Measurements from ENCODE around the gene MTPN. TPM values are rescaled to one million over a fixed set of nuclear protein-coding genes. Genes with fewer than 3 reads are reported as not detected.
A peak's percentile ranks its signal among the peaks of the same experiment; 100 is the strongest.

The MTPN gene
- total RNA-seq: 114 and 117 TPM in 2 replicates
- long read RNA-seq, transcript MTPN-201 (4 exons, 3,738 nt): major isoform, 8 of 8 reads
- long read RNA-seq, partial matches to known transcripts: 0 of 8 reads
- long read RNA-seq, other reads (novel, unspliced or antisense): 0 of 8 reads

- no peaks in the 10 kb centered on the region for H3K36me3 Mint-ChIP-seq (ENCODE audit: low read depth)
- H3K27ac Mint-ChIP-seq (ENCODE audit: unreplicated experiment): peak within 1 kb of the TSS; percentile 94
- peaks cover 2% of the 10 kb centered on the region for H3K27me3 Mint-ChIP-seq (ENCODE audit: low read depth)
- peaks cover 27% of the 10 kb centered on the region for H3K4me1 Mint-ChIP-seq
- TF ChIP-seq CTCF (conservative IDR thresholded peaks at IDR 0.05): no peak
- peak within 1 kb of the TSS; percentile 97 for H3K4me3 Mint-ChIP-seq
- DNase-seq (ENCODE audit: low read depth, low spot score): peak; percentile 98
- H3K9me3 Mint-ChIP-seq: no peaks in the 10 kb centered on the region
These were observed at the start of gene MTPN for GRCh38 chr7:135977007-135977741. Gene MTPN, minus strand, starts transcription at chr7:135977359. Its CDS starts 259 bp downstream, at chr7:135977100.

- H3K4me1 Mint-ChIP-seq: no peaks in the 10 kb centered on the region
- no peak overlapping the region for H3K4me3 Mint-ChIP-seq
- H3K27ac Mint-ChIP-seq (ENCODE audit: unreplicated experiment): no peak overlapping the region
- no peaks in the 10 kb centered on the region for H3K36me3 Mint-ChIP-seq (ENCODE audit: low read depth)
- no peaks in the 10 kb centered on the region for H3K9me3 Mint-ChIP-seq
- no peak for DNase-seq (ENCODE audit: low read depth, low spot score)
- no peak for TF ChIP-seq CTCF (conservative IDR thresholded peaks at IDR 0.05)
- no peaks in the 10 kb centered on the region for H3K27me3 Mint-ChIP-seq (ENCODE audit: low read depth)
These were observed 49.0 kb upstream of the MTPN start for GRCh38 chr7:136026209-136026608.

GRCh38 chr7:136023134-136023869 is 46.1 kb upstream of the MTPN start:
- Mint-ChIP-seq H3K4me3 (no peak overlapping the region), H3K9me3 (no peaks in the 10 kb centered on the region), H3K36me3 (ENCODE audit: low read depth) (no peaks in the 10 kb centered on the region), H3K27me3 (ENCODE audit: low read depth) (peaks cover 2% of the 10 kb centered on the region), H3K4me1 (no peaks in the 10 kb centered on the region), H3K27ac (ENCODE audit: unreplicated experiment) (no peak overlapping the region)
- no peak for DNase-seq (ENCODE audit: low read depth, low spot score)
- no peak for TF ChIP-seq CTCF (conservative IDR thresholded peaks at IDR 0.05)

- no peak for DNase-seq (ENCODE audit: low read depth, low spot score)
- no peak for TF ChIP-seq CTCF (conservative IDR thresholded peaks at IDR 0.05)
- Mint-ChIP-seq H3K36me3 (ENCODE audit: low read depth) (no peaks in the 10 kb centered on the region), H3K9me3 (no peaks in the 10 kb centered on the region), H3K4me3 (no peak overlapping the region), H3K4me1 (no peaks in the 10 kb centered on the region), H3K27me3 (ENCODE audit: low read depth) (peaks cover 2% of the 10 kb centered on the region), H3K27ac (ENCODE audit: unreplicated experiment) (no peak overlapping the region)
These were observed 43.4 kb upstream of the MTPN start for GRCh38 chr7:136020556-136020955.

GRCh38 chr7:136018104-136018503 is 40.9 kb upstream of the MTPN start:
- H3K27ac Mint-ChIP-seq (ENCODE audit: unreplicated experiment): no peak overlapping the region

More at GRCh38 chr7:136018104-136018503, 40.9 kb upstream of the MTPN start:
- H3K4me1 Mint-ChIP-seq: no peaks in the 10 kb centered on the region
- DNase-seq (ENCODE audit: low read depth, low spot score): no peak
- H3K4me3 Mint-ChIP-seq: no peak overlapping the region
- no peaks in the 10 kb centered on the region for H3K9me3 Mint-ChIP-seq
- no peaks in the 10 kb centered on the region for H3K36me3 Mint-ChIP-seq (ENCODE audit: low read depth)
- no peak for TF ChIP-seq CTCF (conservative IDR thresholded peaks at IDR 0.05)
- peaks cover 5% of the 10 kb centered on the region for H3K27me3 Mint-ChIP-seq (ENCODE audit: low read depth)
